Caco-2 (cell line): ENCODE measurements around the gene GLI3. TPM values are rescaled to one million over a fixed set of nuclear protein-coding genes. Genes with fewer than 3 reads are reported as not detected.

ENCODE experiments used
- BruUV-seq: library from RNA; stranded (reverse); fragments of 400-500 nt; replicated peaks from 2 replicates; lab custom pipeline; 2021; lab: Mats Ljungman, UMichigan
- CTCF ChIA-PET: fragments of 300-600 bp; sonication (Branson Sonifier 250); formaldehyde crosslinking; loops from one replicate; lab custom pipeline; 2022; ENCODE audit warnings: antibody characterized with exemption; lab: Charles Lee
- POLR2A ChIA-PET: fragments of 300-600 bp; sonication (Branson Sonifier 250); formaldehyde crosslinking; loops from one replicate; lab custom pipeline; 2022; ENCODE audit warnings: antibody characterized with exemption; lab: Charles Lee
- DNase-seq, 2 experiments: peaks; one replicate each; pipeline versions ENCODE4 v3.0.0 to v3.0.0-alpha.2; 2020 to 2022
- H3K27me3 ChIP-seq: replicated peaks from 2 replicates; pipeline ENCODE4 v1.6.0; 2011; ENCODE audit warnings: low read length; ENCODE audit not compliant: control insufficient read depth, insufficient read depth
- H3K36me3 ChIP-seq: 2 replicates; pipeline ENCODE4 v1.5.1; 2011; ENCODE audit warnings: low read length; ENCODE audit not compliant: control insufficient read depth, insufficient read depth
- H3K4me1 ChIP-seq: fragments of 250-450 bp; sonication (Bioruptor Pico); 2 replicates; pipeline ENCODE4 v1.5.1; 2020; ENCODE audit warnings: mild to moderate bottlenecking
- H3K4me3 ChIP-seq: 2 replicates; pipeline ENCODE4 v1.5.1; 2011; ENCODE audit warnings: low read depth, mild to moderate bottlenecking, control low read depth, low read length
- H3K9me3 ChIP-seq: fragments of 250-450 bp; sonication (Bioruptor Pico); 2 replicates; pipeline ENCODE4 v1.5.1; 2020; ENCODE audit warnings: mild to moderate bottlenecking, moderate library complexity
- H3K27ac Mint-ChIP-seq: one replicate; pipeline ENCODE4 v1.8.0; 2022; ENCODE audit warnings: mixed read lengths; ENCODE audit not compliant: unreplicated experiment
- H3K27me3 Mint-ChIP-seq: one replicate; pipeline ENCODE4 v1.8.0; 2022; ENCODE audit warnings: mixed read lengths; ENCODE audit not compliant: insufficient read depth, unreplicated experiment
- H3K36me3 Mint-ChIP-seq: one replicate; pipeline ENCODE4 v1.8.0; 2022; ENCODE audit warnings: mild to moderate bottlenecking, mixed read lengths; ENCODE audit not compliant: insufficient read depth, unreplicated experiment
- H3K4me1 Mint-ChIP-seq: one replicate; pipeline ENCODE4 v1.8.0; 2022; ENCODE audit warnings: low read depth, mixed read lengths; ENCODE audit not compliant: unreplicated experiment
- H3K4me3 Mint-ChIP-seq: one replicate; pipeline ENCODE4 v1.8.0; 2022; ENCODE audit warnings: mild to moderate bottlenecking, moderate library complexity, mixed read lengths; ENCODE audit not compliant: unreplicated experiment
- H3K9me3 Mint-ChIP-seq: one replicate; pipeline ENCODE4 v1.8.0; 2022; ENCODE audit warnings: mixed read lengths; ENCODE audit not compliant: unreplicated experiment
- CTCF ChIP-seq, 2 experiments: fragments of 200-600 bp in 1 of 2; IDR thresholded peaks; 1 replicate in 1 of 2; 2 replicates in 1 of 2; pipeline versions ENCODE4 v1.5.1 to v1.8.0; 2011 to 2022; ENCODE audit warnings: antibody characterized with exemption in 1 of 2, control low read depth in 1 of 2, inconsistent platforms in 1 of 2, low read depth in 1 of 2, low read length in 1 of 2, mild to moderate bottlenecking in 1 of 2, moderate library complexity in 1 of 2; ENCODE audit not compliant: insufficient read depth in 1 of 2, severe bottlenecking in 1 of 2, unreplicated experiment in 1 of 2
- intact Hi-C: fragments of 100-400 bp; cut with micrococcal nuclease; formaldehyde crosslinking; loops from one replicate; pipeline ENCODE4 v1.10.0; 2022; ENCODE audit not compliant: unreplicated experiment
- total RNA-seq: library from RNA; stranded (reverse); gene quantifications from 2 replicates; pipeline ENCODE4 v1.2.3, GENCODE V29; 2022

Gene GLI3
- total RNA-seq, 1 experiment from 2014 or later, result 1.00 TPM

- Mint-ChIP-seq H3K4me3 (no peak overlapping the region), H3K27ac (no peak overlapping the region), H3K9me3 (no peaks in the 10 kb centered on the region), H3K27me3 (peaks cover 16% of the 10 kb centered on the region), H3K4me1 (no peaks in the 10 kb centered on the region), H3K36me3 (no peaks in the 10 kb centered on the region)
- DNase-seq, result no peak
- ChIA-PET CTCF (interaction anchor here (1.4 kb wide), 1 partner anchor 57 kb away, joined by 3 read pairs; no protein-coding TSS in a partner anchor), POLR2A (no interaction called here)
- Histone ChIP-seq H3K36me3 (no peaks in the 10 kb centered on the region), H3K27me3 (no peaks in the 10 kb centered on the region), H3K9me3 (0 out of 2 replicates have a peak, but pooled peaks cover 2% of the 10 kb centered on the region), H3K4me3 (no peak overlapping the region), H3K4me1 (no peaks in the 10 kb centered on the region)
- no TSS peak for BruUV-seq
- TF ChIP-seq CTCF (IDR thresholded peaks at IDR 0.05; ENCODE audit: insufficient read depth in 1 of 2, low read depth in 1 of 2, low read length in 1 of 2, severe bottlenecking in 1 of 2, unreplicated experiment in 1 of 2), result no peak
- intact Hi-C loops, result no loop called here
Measured at GRCh38 chr7:41998041-41998440, 239.0 kb downstream of the GLI3 start.

- intact Hi-C loops, result no loop called here
- no TSS peak for BruUV-seq
- H3K27ac Mint-ChIP-seq, result no peak overlapping the region
- ChIA-PET CTCF (interaction anchor here (1.4 kb wide), 1 partner anchor 56 kb away, joined by 3 read pairs; no protein-coding TSS in a partner anchor), POLR2A (no interaction called here)
- H3K36me3 ChIP-seq, result no peaks in the 10 kb centered on the region
- no peak for DNase-seq
- no peaks in the 10 kb centered on the region for H3K4me1 Mint-ChIP-seq
- H3K36me3 Mint-ChIP-seq, result no peaks in the 10 kb centered on the region
- H3K4me1 ChIP-seq, result no peaks in the 10 kb centered on the region
- peaks cover 19% of the 10 kb centered on the region for H3K27me3 Mint-ChIP-seq
- H3K9me3 ChIP-seq, result 0 out of 2 replicates have a peak, but pooled peaks cover 2% of the 10 kb centered on the region
- H3K9me3 Mint-ChIP-seq, result no peaks in the 10 kb centered on the region
- H3K27me3 ChIP-seq, result no peaks in the 10 kb centered on the region
- no peak overlapping the region for H3K4me3 Mint-ChIP-seq
- TF ChIP-seq CTCF (IDR thresholded peaks at IDR 0.05; ENCODE audit: insufficient read depth in 1 of 2, low read depth in 1 of 2, low read length in 1 of 2, severe bottlenecking in 1 of 2, unreplicated experiment in 1 of 2), result no peak
- H3K4me3 ChIP-seq, result no peak overlapping the region
Measured at GRCh38 chr7:41997151-41997550, 239.9 kb downstream of the GLI3 start.

GRCh38 chr7:41996381-41997035 lies 240.5 kb downstream of the GLI3 start:
- H3K4me3 ChIP-seq, result no peak overlapping the region
- BruUV-seq, result no TSS peak
- ChIA-PET POLR2A (no interaction called here), CTCF (no interaction called here)
- Mint-ChIP-seq H3K9me3 (no peaks in the 10 kb centered on the region), H3K36me3 (no peaks in the 10 kb centered on the region), H3K4me3 (no peak overlapping the region), H3K27ac (no peak overlapping the region), H3K4me1 (no peaks in the 10 kb centered on the region), H3K27me3 (peaks cover 22% of the 10 kb centered on the region)
- no peaks in the 10 kb centered on the region for H3K36me3 ChIP-seq
- H3K9me3 ChIP-seq, result 0 out of 2 replicates have a peak, but pooled peaks cover 2% of the 10 kb centered on the region
- no peaks in the 10 kb centered on the region for H3K27me3 ChIP-seq
- TF ChIP-seq CTCF (IDR thresholded peaks at IDR 0.05; ENCODE audit: insufficient read depth in 1 of 2, low read depth in 1 of 2, low read length in 1 of 2, severe bottlenecking in 1 of 2, unreplicated experiment in 1 of 2), result no peak
- H3K4me1 ChIP-seq, result no peaks in the 10 kb centered on the region
- DNase-seq, result no peak
- intact Hi-C loops, result no loop called here
